Amygdala (tissue), 56 donors: Measurements from ENCODE around the gene TNFRSF11A.

Source experiments
- DNase-seq, 56 donors: peaks; one replicate each; lab custom pipeline; 2025; lab: John Stamatoyannopoulos, UW

TNFRSF11A gene

DNA sequence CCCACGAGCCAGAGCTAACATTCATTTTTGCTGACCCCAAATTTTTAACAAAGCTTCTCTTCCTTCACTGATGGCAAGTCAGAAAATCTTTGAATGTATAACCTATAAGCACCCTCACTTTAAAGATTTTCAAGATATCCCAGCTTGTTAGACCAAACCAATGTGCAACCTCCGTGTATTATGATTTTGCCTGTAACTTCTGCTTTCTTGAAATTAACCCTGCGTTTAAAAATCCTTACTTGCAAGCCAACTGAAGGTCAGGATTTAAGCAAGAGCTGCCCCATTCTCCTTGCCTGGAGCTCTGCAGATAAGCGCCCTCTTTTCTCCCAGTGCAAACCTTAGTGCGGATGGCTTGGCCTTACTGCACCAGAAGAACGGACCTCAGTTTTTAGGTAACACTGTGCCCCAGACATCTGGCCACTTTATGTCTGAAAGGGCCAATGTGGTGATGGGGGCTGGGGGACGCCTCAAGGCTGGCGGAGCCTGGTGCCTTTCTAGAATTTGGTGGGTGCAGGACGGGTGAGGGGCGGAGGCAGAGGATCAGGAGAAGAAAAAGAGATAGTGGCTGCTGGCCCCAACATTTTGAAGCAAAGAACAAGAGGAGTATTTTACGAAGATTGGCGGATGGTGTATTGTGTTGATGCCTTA lies 805 bp upstream of the TNFRSF11A start:
- DNase-seq: no peak

- no peak for DNase-seq
Measured at GRCh38 chr18:62325806-62326645, 916 bp downstream of the TNFRSF11A start.

GRCh38 chr18:62326646-62327348 lies 1.7 kb downstream of the TNFRSF11A start:
- DNase-seq: no peak

DNA sequence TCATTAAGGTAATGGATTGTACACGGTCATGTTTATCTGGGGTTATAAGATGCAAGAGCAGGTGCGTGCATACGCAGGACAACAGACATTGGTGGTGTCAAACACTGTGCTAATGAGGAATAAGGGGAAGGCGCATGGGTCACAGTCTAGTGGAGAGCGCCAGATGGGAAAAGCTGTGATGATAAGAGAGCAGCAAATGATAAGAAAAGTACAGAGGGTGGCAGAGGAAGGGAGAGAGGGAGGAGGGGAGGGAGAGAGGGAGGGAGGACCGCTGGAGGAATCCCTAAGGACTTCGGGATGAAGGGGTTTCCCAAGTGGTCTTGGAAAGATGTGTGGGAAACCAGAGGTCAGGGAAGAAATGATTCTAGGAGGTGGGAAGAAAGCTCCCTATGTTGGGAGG lies 2.9 kb downstream of the TNFRSF11A start:
- DNase-seq: no peak

DNA sequence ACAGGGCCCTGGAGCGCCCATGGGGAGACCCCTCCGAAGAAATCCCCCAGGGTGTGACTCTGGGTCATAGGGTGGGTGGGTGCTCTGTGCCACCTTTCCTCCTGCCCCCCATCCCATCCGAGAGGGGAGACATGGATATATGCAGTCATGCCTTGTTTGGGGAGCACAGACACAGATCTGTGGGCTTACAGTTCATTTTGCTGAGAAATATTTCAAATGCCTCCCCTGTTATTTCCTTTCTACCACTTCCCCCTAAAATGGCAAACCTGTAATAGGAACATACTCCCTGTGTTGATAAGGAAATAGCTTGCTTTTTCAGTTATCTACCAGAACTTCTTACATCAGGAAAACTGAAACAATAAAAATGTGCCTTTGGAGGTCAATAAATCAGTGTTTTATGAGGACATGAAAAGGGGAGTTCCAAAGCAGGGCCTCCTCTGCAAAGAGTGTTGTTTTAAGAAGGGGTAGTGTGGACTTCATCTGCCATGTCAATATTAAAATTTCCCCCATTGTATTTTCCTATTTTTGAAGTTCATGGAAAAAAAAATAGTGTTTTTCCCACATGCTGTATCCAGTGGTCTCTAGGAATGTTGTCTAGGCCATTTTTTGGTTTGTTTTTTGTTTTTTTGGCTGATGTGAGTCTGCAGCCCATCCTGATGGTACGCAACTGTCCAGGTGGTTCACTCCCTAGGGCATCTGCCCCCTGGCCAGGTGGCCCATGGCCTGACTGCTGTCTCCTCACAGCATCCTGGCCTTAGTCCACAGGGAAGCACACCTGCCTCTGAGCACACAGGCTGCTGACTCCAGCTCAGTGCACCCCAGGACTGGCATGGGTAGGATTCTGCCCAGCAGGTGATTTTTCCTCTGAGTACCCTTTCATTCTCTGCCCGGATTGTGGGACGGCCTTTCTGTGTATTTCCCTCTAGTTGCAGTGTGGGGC lies 3.7 kb downstream of the TNFRSF11A start:
- DNase-seq: no peak

DNA sequence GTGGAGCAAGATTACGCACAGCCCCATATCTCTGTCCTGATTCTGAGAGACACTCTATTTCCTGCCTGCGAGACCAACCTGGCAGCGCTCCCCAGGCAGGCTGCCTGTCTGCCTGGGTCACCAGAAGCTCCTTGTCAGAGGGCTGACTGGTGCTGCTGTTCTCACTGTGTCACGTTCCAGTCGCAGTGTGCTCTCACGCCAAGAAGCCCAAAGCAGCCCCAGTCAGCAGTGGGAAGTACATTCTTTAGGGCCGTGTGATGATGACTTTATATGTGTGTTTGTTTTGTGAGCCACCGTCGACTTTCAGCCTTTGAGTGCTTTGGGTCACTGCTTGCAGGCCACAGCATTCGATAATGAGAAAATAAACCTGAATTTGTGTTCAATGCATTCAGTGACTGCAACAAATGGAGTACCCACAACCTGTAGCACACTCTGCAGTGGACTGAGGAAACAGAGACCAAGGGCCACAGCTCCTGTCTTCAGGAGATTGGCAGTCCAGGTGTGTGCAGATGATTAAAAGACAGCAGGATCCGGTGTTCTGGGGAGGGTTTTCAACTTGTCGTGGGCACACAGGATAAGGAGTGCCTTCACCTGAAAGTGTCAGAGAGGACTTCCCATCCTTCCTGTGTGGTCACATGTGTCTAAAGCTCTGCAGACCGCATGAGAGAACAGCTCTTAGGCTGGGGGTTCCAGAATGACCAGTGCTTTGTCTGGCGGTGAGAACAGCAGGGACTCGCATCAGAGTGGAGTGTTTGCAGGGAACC lies 4.8 kb downstream of the TNFRSF11A start:
- no peak for DNase-seq

DNA sequence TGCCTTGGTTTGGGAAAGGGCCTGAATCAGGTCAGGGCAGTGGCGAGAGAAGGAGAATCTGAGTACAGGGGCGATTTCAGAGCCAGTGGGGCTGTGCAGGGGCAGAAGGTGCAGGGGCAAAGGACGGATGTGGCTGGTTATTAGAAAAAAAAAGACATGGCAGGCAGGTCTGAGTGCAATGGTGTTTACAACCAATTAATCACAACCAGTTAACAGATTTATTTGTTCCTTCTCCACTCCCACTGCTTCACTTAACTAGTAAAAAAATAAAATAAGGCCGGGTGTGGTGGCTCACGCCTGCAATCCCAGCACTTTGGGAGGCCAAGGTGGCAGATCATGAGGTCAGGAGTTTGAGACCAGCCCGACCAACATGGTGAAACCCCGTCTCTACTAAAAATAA lies 5.5 kb downstream of the TNFRSF11A start:
- no peak for DNase-seq

DNA sequence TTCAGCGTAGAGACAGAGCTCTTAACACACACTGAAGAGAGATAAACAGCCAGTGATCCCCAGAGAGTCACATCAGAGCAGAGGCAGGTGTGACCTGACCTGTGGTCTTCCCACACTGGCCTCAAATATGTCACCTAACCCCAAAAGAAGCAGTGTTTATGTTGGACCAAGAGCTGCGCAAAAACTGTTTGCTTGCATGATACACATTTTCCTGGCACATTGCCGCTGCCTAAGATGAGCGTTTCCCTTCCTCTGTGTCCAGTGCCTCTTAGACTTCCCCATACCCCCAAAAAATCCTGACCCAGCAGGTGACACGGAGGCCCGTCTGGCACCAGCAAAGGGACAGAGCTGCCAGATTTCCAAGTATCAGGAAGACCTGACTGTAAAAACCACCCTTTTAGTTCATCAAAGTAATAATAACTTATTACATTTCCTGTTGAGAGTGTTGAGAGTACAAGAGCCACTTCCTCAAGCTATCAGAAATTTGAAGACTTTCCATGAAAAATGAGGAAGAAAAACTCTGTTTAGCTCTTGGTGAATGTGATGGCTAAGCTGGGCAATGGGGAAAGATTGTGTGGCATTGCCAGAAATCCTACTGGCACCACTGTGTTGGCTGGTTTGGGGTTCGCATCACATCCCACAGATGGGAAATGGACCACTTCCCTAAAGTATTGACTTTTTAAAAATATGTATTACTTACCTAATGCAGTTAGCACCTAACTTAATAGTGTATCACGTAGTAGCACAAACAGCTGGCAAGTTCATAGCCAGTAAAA lies 6.7 kb downstream of the TNFRSF11A start:
- DNase-seq: no peak

DNA sequence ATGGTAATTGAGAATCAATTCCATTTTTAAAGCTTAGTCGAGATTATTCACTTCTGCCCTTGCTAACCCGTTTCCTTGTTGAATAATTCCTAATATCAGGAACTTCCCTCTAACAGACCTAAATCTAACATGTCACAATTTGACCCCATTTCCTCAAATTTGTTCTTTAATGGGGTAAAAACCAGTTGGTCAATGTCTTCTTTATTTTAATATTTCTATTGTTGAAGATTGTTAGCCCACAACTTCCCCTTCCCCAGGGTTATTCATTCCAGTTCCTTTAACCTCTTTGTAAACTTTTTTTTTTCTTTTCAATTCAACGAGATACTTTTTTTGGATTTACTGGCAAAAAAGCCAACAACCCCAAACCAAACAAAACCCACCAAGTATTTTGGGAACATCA lies 7.3 kb downstream of the TNFRSF11A start:
- DNase-seq: no peak

DNA sequence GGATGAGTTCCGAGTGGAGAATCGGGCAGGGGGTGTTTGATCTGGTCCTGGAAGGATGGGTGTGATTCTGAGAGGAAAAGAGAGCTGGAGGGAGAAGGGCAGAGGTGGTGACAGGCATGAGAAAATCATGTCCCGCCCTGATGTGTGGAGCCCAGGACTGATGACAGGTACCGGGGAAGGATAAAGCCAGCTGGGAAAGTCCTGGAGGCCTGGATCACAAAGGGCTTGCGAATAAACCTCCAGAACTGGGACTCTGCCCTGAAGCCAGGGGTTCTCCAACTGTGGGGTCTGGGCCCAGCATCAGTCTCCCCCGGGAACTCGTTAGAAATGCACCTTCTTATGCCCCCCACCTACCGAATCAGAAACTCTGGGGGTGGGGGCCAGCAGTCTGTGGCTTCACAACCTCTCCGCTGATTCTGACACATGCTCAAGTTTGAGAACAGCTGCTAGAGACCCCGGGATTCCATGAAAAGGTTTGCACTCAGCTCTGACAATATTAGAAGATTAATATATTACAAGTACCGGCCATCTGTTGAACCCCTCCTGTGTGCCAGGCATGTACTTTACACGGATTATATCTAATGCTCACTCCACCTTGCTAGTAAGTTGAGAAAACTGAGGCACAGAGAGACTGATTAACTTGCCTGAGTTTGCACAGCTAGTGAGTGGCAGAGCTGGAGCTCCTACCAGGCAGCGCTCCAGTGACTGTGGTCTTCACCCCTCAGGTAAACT lies 8.0 kb downstream of the TNFRSF11A start:
- DNase-seq: no peak

- DNase-seq: no peak
Measured at GRCh38 chr18:62334120-62334519, 9.0 kb downstream of the TNFRSF11A start.

DNA sequence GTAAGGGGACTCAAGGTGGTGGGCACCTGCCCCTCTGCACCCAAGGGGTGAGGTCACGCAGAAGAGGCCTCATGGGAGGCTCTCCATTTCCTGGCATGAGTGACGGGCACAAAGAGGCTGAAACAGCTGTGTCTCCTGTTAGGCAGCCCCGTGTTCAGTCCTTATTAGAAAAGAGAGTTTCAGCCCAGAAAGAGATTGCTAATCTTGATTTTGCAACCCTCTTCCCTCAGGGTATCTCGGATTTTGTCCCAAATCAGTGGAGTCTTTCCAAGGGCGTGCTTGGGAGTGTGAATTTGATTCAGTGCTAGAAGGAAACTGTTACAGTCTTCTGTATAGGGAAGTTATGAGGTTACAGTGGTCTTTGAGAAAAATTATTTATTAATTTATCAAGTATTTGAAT lies 10.4 kb downstream of the TNFRSF11A start:
- no peak for DNase-seq

DNA sequence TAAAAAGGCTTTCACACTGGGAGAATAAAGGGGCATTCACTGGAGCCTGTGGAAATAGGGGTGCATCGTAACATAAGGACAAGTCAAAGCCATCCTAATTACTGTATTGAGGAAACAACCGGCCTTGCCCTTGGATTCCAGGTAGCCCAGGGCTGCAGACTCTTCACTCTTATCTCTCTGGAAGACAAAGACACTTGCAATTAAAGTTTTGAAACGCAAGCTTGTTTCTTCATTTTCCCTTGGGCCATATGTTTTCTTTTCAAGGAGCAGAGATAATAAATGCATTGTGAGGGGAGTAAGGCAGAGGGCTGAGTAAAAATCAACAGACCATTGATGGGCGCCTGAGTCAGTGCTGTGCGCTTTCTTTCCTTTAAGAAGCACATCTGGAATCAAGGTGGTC lies 11.5 kb downstream of the TNFRSF11A start:
- no peak for DNase-seq

DNA sequence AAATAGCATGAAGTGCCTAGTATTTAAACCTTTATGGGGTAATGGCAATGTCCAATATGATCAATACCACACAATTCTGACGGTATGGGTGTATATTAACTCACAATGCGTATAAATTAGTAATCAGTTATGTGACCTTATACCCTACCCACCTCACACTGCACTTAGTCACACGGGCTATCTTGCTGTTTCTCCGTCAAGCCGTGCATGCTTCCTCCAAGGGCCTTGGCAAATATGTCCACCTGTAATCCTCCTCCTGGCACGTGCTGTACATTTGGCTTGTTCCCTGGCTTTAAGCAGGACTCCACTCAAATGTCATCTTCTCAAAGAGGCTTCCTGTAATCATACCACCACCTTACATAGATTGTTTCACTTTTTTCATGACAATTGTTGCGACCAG lies 12.2 kb downstream of the TNFRSF11A start:
- DNase-seq: no peak

GRCh38 chr18:62338446-62339105 lies 13.5 kb downstream of the TNFRSF11A start:
- DNase-seq: no peak

DNA sequence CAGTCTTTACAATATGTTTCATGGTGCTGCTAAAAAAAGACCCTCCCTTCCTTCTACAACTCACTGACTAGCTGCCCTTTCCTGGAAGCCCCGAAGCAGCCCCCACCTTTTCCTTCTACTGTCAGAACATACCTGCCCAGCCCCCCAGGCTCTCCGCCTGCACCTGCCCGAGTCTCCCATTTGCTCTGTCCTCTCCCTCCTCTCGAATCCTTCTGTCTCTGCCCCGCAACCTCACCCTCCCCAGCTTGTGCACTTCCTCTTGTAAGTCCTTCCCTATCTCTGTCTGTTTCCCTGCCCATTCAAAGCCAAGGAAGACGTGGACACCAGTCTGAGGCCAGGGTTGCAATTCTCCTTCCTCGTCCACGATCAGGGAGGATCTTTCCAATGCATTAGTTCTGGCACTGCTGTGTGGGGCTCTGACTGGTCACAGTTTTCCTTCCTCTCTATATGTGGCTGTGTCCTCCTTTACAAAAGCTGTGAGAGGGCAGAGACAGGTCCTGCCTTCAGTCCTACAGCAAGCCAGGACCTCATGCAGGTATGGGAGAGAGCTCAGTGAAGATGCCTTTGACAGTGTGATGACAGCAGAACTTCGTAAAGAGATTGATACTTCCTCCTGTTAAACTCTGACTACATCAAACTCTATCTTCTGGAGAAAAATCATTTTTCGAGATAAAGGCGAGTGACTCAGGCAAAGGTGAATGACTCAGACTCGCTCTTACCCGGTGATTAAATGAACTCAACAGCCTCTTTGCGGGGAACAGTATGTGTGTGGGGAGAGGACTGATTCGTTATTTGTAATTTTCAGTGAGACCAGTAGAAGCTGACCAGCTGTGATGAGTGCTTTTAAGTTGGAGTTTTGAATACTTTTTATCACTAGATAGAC lies 14.2 kb downstream of the TNFRSF11A start:
- no peak for DNase-seq

DNA sequence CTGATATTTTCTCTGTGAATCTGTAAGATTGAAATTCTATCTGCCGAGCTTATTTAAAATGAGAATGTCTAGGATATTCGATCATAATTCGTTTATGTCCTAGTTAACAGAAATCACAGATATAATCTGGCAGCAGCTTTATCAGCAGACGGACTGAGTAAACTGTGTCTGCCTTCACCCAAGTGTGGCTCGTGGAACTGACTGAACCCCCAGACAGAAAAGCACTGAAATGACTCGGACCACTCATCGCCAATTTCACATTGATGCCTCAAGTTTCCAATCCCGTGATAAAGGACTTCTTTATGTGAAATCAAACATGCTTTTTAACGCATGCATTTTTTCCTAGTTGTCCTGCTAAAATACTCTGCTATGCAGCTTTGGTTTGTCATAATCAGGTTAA lies 15.9 kb downstream of the TNFRSF11A start:
- no peak for DNase-seq
